Measurements from ENCODE around the gene CIDEA.

CIDEA gene

GRCh38 chr18:12255626-12256026 is 1.5 kb downstream of the CIDEA start:
- DNase-seq (ENCODE audit: low read depth in 1 of 2, low spot score in 1 of 2) = no peak
- H3K4me3 ChIP-seq (replicated peaks; ENCODE audit: insufficient read depth, low read length) = no peak overlapping the region
- no peak overlapping the region for H3K27ac ChIP-seq (replicated peaks)
- TF ChIP-seq REST (IDR thresholded peaks at IDR 0.05; ENCODE audit: insufficient replicate concordance, low read depth) (no peak), POLR2AphosphoS5 (IDR thresholded peaks at IDR 0.05; ENCODE audit: low read depth) (no peak), GABPA (IDR thresholded peaks at IDR 0.05; ENCODE audit: low read depth) (no peak), CTCF (IDR thresholded peaks at IDR 0.05; ENCODE audit: insufficient read depth, low read length) (no peak), SPI1 (IDR thresholded peaks at IDR 0.05; ENCODE audit: borderline replicate concordance, low read depth) (no peak)
- peaks cover 73% of the 10 kb centered on the region for H3K27me3 ChIP-seq (ENCODE audit: insufficient read depth, poor library complexity, severe bottlenecking)

- H3K4me3 ChIP-seq (replicated peaks; ENCODE audit: insufficient read depth, low read length) = no peak overlapping the region
- no peak for TF ChIP-seq SPI1 (IDR thresholded peaks at IDR 0.05; ENCODE audit: borderline replicate concordance, low read depth)
- no peak for TF ChIP-seq REST (IDR thresholded peaks at IDR 0.05; ENCODE audit: insufficient replicate concordance, low read depth)
- TF ChIP-seq GABPA (IDR thresholded peaks at IDR 0.05; ENCODE audit: low read depth) = no peak
- no peak for TF ChIP-seq CTCF (IDR thresholded peaks at IDR 0.05; ENCODE audit: insufficient read depth, low read length)
- no peak for TF ChIP-seq POLR2AphosphoS5 (IDR thresholded peaks at IDR 0.05; ENCODE audit: low read depth)
- no peak overlapping the region for H3K27ac ChIP-seq (replicated peaks)
- peaks cover 76% of the 10 kb centered on the region for H3K27me3 ChIP-seq (ENCODE audit: insufficient read depth, poor library complexity, severe bottlenecking)
- DNase-seq (ENCODE audit: low read depth in 1 of 2, low spot score in 1 of 2) = no peak
These were observed 2.8 kb downstream of the CIDEA start for GRCh38 chr18:12256951-12257350.

GRCh38 chr18:12257996-12258718 is 4.0 kb downstream of the CIDEA start:
- H3K27me3 ChIP-seq (ENCODE audit: insufficient read depth, poor library complexity, severe bottlenecking) = peaks cover 72% of the 10 kb centered on the region

More at GRCh38 chr18:12257996-12258718, 4.0 kb downstream of the CIDEA start:
- Histone ChIP-seq H3K4me3 (replicated peaks; ENCODE audit: insufficient read depth, low read length) (no peak overlapping the region), H3K27ac (replicated peaks) (no peak overlapping the region)
- no peak for DNase-seq (ENCODE audit: low read depth in 1 of 2, low spot score in 1 of 2)
- TF ChIP-seq CTCF (IDR thresholded peaks at IDR 0.05; ENCODE audit: insufficient read depth, low read length) (no peak), SPI1 (IDR thresholded peaks at IDR 0.05; ENCODE audit: borderline replicate concordance, low read depth) (no peak), POLR2AphosphoS5 (IDR thresholded peaks at IDR 0.05; ENCODE audit: low read depth) (no peak), GABPA (IDR thresholded peaks at IDR 0.05; ENCODE audit: low read depth) (no peak), REST (IDR thresholded peaks at IDR 0.05; ENCODE audit: insufficient replicate concordance, low read depth) (no peak)

Measured in HL-60 (cell line).